GM23338 (cell line): ENCODE measurements around the gene RPH3AL. TPM values are rescaled to one million over a fixed set of nuclear protein-coding genes. Genes with fewer than 3 reads are reported as not detected.

Experiments used
- ATAC-seq: fragments of 200-7000 bp; cut with Tn5 transposase; 3 replicates; pipeline ENCODE4 v1.9.1; 2020
- DNase-seq: peaks from one replicate; pipeline ENCODE4 v3.0.0-alpha.2; 2015; ENCODE audit warnings: low spot score
- H2AFZ ChIP-seq: fragments of 200-600 bp; sonication (generic); 2 replicates; pipeline ENCODE4 v1.8.0; 2016; ENCODE audit warnings: antibody characterized with exemption, mild to moderate bottlenecking, moderate library complexity
- H3F3A ChIP-seq: fragments of 200-600 bp; sonication (generic); replicated peaks from 2 replicates; pipeline ENCODE4 v1.8.0; 2017; ENCODE audit warnings: antibody characterized with exemption, mixed run types, low read depth
- H3K27ac ChIP-seq: fragments of 200-600 bp; sonication (generic); 2 replicates; pipeline ENCODE4 v1.6.1; 2016; ENCODE audit warnings: low read depth
- H3K27me3 ChIP-seq: fragments of 200-600 bp; sonication (generic); 2 replicates; pipeline ENCODE4 v1.8.0; 2016; ENCODE audit warnings: mild to moderate bottlenecking, mixed run types, moderate library complexity; ENCODE audit not compliant: insufficient read depth
- H3K36me3 ChIP-seq: fragments of 200-600 bp; sonication (generic); 2 replicates; pipeline ENCODE4 v1.8.0; 2016; ENCODE audit warnings: mild to moderate bottlenecking; ENCODE audit not compliant: insufficient read depth
- H3K4me1 ChIP-seq: fragments of 200-600 bp; sonication (generic); 2 replicates; pipeline ENCODE4 v1.8.0; 2016; ENCODE audit warnings: mild to moderate bottlenecking, moderate library complexity; ENCODE audit not compliant: insufficient read depth
- H3K4me2 ChIP-seq: fragments of 200-600 bp; sonication (generic); 2 replicates; pipeline ENCODE4 v1.7.1; 2017; ENCODE audit warnings: mixed run types
- H3K4me3 ChIP-seq: fragments of 200-600 bp; sonication (generic); 2 replicates; pipeline ENCODE4 v1.6.1; 2016; ENCODE audit warnings: mixed run types
- H3K79me2 ChIP-seq: fragments of 200-600 bp; sonication (generic); replicated peaks from 2 replicates; pipeline ENCODE4 v1.8.0; 2017; ENCODE audit warnings: mild to moderate bottlenecking; ENCODE audit not compliant: insufficient read depth
- H3K9me2 ChIP-seq: fragments of 200-600 bp; sonication (generic); 2 replicates; pipeline ENCODE4 v1.8.0; 2017; ENCODE audit not compliant: insufficient read depth
- H4K20me1 ChIP-seq: fragments of 200-600 bp; sonication (generic); replicated peaks from 2 replicates; pipeline ENCODE4 v1.8.0; 2017; ENCODE audit warnings: mild to moderate bottlenecking; ENCODE audit not compliant: insufficient read depth
- H3K27ac Mint-ChIP-seq: 2 replicates; pipeline ENCODE4 v1.8.0; 2020; ENCODE audit warnings: inconsistent platforms, mild to moderate bottlenecking, moderate library complexity, mixed read lengths
- H3K27me3 Mint-ChIP-seq: 3 replicates; pipeline ENCODE4 v1.8.0; 2022; ENCODE audit warnings: low read depth, mild to moderate bottlenecking, moderate library complexity, mixed read lengths, inconsistent platforms; ENCODE audit not compliant: insufficient read depth, poor library complexity
- H3K36me3 Mint-ChIP-seq: 3 replicates; pipeline ENCODE4 v1.8.0; 2021; ENCODE audit warnings: low read depth, mild to moderate bottlenecking, inconsistent platforms, moderate library complexity, mixed read lengths
- H3K4me1 Mint-ChIP-seq: 3 replicates; pipeline ENCODE4 v1.8.0; 2020; ENCODE audit warnings: mild to moderate bottlenecking, inconsistent platforms, mixed read lengths
- H3K4me3 Mint-ChIP-seq: 3 replicates; pipeline ENCODE4 v1.8.0; 2021; ENCODE audit warnings: moderate library complexity, mild to moderate bottlenecking, inconsistent platforms, mixed read lengths
- H3K9me3 Mint-ChIP-seq: 3 replicates; pipeline ENCODE4 v1.8.0; 2020; ENCODE audit warnings: moderate library complexity, mild to moderate bottlenecking, inconsistent platforms, mixed read lengths
- CREB1 ChIP-seq: fragments of 250-450 bp; sonication (Bioruptor Pico); IDR thresholded peaks from 2 replicates; pipeline ENCODE4 v1.5.0; 2020; ENCODE audit warnings: low read depth, mild to moderate bottlenecking, moderate library complexity
- ETS1 ChIP-seq: IDR thresholded peaks from 2 replicates; pipeline ENCODE4 v1.6.1; 2016; ENCODE audit warnings: antibody characterized with exemption
- EZH2 ChIP-seq: fragments of 200-600 bp; sonication (generic); IDR thresholded peaks from one replicate; pipeline ENCODE4 v1.8.0; 2017; ENCODE audit warnings: antibody characterized with exemption, mild to moderate bottlenecking, low read depth; ENCODE audit not compliant: unreplicated experiment
- EZH2phosphoT487 ChIP-seq: fragments of 200-600 bp; sonication (generic); IDR thresholded peaks from one replicate; pipeline ENCODE4 v1.8.1; 2018; ENCODE audit warnings: antibody characterized with exemption; ENCODE audit not compliant: unreplicated experiment
- JUNB ChIP-seq: IDR thresholded peaks from one replicate; pipeline ENCODE4 v1.6.1; 2016; ENCODE audit warnings: antibody characterized with exemption; ENCODE audit not compliant: unreplicated experiment
- NANOG ChIP-seq: IDR thresholded peaks from 2 replicates; pipeline ENCODE4 v1.6.1; 2016; ENCODE audit warnings: antibody characterized with exemption, borderline replicate concordance
- POLR2AphosphoS5 ChIP-seq: IDR thresholded peaks from 2 replicates; pipeline ENCODE4 v1.6.1; 2016; ENCODE audit warnings: antibody characterized with exemption, low read depth
- STAT1 ChIP-seq: IDR thresholded peaks from one replicate; pipeline ENCODE4 v1.6.1; 2016; ENCODE audit warnings: antibody characterized with exemption; ENCODE audit not compliant: unreplicated experiment
- ZNF114 ChIP-seq: fragments of 250-450 bp; sonication (Bioruptor Pico); IDR thresholded peaks from 2 replicates; pipeline ENCODE4 v1.5.0; 2020; ENCODE audit warnings: mild to moderate bottlenecking, moderate library complexity
- ZNF331 ChIP-seq: fragments of 250-450 bp; sonication (Bioruptor Pico); IDR thresholded peaks from 2 replicates; pipeline ENCODE4 v1.5.0; 2020; ENCODE audit warnings: low read depth, mild to moderate bottlenecking, moderate library complexity
- polyA plus RNA-seq: library from polyadenylated mRNA; unstranded; fragments of >200 nt; fragmentation: Nextera tagmentation; extraction: Ambion mirVana; gene quantifications from 2 replicates; pipeline ENCODE4 v1.2.1, GENCODE V29; 2016
- total RNA-seq: library from RNA; depleted of rRNA; stranded (reverse); fragments of >200 nt; shearing (Covaris generic); gene quantifications from 2 replicates; pipeline ENCODE4 v1.2.3, GENCODE V29; 2014
- TF ChIP-seq, protein P1 (sequence below): fragments of 250-450 bp; sonication (Bioruptor Pico); IDR thresholded peaks from 2 replicates; pipeline ENCODE4 v1.5.0; 2020; ENCODE audit warnings: mild to moderate bottlenecking, moderate library complexity
- TF ChIP-seq, protein P2 (sequence below): IDR thresholded peaks from one replicate; pipeline ENCODE4 v1.6.1; 2018; ENCODE audit warnings: antibody characterized with exemption; ENCODE audit not compliant: unreplicated experiment
- TF ChIP-seq, protein P3 (sequence below), 2 experiments: fragments of 200-600 bp in 1 of 2; sonication (generic) in 1 of 2; conservative IDR thresholded peaks; 2 replicates each; pipeline versions ENCODE4 v1.5.1 to v1.6.1; 2016 to 2017; ENCODE audit warnings: antibody characterized with exemption in 2 of 2, low read depth in 2 of 2, mild to moderate bottlenecking in 2 of 2, moderate library complexity in 1 of 2

RPH3AL gene
- total and polyA plus RNA-seq, 2 experiments from 2014 or later, result 2.7 to 6.3 TPM

DNA sequence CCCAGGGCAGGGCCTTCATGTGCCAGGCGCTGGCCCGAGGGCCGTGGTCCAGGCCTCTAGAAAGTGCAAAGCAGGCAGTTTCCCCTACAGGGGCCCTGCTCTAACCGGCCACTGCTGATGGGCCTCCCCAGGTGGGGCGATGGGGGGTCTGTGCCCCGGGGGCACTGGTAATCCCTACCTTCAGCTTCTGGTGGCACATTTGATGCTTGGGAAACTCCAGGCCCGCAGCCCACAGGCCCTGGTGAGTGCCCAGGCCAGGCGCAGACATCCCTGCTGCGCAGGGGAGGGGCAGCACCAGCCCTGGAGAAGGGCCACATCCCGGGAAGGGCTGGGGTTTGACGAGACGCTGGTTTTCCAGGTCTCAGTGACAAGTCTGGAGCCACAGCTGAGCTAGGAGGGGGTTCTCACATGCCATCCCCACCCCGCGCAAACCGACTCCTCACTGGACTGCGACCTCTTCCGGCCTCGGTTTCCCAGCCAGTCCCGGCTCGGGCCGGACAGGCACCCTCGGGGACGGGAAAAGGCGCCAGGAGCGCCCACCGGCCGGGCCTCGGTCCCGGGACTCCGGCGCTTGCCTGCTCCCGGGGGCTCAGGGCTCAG, 172.7 kb downstream of the RPH3AL start (continued):
- TF ChIP-seq, protein P1, sequence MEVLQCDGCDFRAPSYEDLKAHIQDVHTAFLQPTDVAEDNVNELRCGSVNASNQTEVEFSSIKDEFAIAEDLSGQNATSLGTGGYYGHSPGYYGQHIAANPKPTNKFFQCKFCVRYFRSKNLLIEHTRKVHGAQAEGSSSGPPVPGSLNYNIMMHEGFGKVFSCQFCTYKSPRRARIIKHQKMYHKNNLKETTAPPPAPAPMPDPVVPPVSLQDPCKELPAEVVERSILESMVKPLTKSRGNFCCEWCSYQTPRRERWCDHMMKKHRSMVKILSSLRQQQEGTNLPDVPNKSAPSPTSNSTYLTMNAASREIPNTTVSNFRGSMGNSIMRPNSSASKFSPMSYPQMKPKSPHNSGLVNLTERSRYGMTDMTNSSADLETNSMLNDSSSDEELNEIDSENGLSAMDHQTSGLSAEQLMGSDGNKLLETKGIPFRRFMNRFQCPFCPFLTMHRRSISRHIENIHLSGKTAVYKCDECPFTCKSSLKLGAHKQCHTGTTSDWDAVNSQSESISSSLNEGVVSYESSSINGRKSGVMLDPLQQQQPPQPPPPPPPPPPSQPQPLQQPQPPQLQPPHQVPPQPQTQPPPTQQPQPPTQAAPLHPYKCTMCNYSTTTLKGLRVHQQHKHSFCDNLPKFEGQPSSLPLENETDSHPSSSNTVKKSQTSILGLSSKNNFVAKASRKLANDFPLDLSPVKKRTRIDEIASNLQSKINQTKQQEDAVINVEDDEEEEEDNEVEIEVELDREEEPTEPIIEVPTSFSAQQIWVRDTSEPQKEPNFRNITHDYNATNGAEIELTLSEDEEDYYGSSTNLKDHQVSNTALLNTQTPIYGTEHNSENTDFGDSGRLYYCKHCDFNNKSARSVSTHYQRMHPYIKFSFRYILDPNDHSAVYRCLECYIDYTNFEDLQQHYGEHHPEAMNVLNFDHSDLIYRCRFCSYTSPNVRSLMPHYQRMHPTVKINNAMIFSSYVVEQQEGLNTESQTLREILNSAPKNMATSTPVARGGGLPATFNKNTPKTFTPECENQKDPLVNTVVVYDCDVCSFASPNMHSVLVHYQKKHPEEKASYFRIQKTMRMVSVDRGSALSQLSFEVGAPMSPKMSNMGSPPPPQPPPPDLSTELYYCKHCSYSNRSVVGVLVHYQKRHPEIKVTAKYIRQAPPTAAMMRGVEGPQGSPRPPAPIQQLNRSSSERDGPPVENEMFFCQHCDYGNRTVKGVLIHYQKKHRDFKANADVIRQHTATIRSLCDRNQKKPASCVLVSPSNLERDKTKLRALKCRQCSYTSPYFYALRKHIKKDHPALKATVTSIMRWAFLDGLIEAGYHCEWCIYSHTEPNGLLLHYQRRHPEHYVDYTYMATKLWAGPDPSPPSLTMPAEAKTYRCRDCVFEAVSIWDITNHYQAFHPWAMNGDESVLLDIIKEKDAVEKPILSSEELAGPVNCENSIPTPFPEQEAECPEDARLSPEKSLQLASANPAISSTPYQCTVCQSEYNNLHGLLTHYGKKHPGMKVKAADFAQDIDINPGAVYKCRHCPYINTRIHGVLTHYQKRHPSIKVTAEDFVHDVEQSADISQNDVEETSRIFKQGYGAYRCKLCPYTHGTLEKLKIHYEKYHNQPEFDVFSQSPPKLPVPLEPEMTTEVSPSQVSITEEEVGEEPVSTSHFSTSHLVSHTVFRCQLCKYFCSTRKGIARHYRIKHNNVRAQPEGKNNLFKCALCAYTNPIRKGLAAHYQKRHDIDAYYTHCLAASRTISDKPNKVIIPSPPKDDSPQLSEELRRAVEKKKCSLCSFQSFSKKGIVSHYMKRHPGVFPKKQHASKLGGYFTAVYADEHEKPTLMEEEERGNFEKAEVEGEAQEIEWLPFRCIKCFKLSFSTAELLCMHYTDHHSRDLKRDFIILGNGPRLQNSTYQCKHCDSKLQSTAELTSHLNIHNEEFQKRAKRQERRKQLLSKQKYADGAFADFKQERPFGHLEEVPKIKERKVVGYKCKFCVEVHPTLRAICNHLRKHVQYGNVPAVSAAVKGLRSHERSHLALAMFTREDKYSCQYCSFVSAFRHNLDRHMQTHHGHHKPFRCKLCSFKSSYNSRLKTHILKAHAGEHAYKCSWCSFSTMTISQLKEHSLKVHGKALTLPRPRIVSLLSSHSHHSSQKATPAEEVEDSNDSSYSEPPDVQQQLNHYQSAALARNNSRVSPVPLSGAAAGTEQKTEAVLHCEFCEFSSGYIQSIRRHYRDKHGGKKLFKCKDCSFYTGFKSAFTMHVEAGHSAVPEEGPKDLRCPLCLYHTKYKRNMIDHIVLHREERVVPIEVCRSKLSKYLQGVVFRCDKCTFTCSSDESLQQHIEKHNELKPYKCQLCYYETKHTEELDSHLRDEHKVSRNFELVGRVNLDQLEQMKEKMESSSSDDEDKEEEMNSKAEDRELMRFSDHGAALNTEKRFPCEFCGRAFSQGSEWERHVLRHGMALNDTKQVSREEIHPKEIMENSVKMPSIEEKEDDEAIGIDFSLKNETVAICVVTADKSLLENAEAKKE (CRISPR knock-in tag), result no peak

GRCh38 chr17:179066-179432, 173.6 kb downstream of the RPH3AL start:
- ATAC-seq (no peak), DNase-seq (no peak)
- no peaks in the 10 kb centered on the region for H3K9me2 ChIP-seq
- Mint-ChIP-seq H3K4me1 (peaks cover 13% of the 10 kb centered on the region), H3K36me3 (no peaks in the 10 kb centered on the region; the same call in 2 of the 3 replicates), H3K27me3 (peaks cover 33% of the 10 kb centered on the region), H3K4me3 (no peak overlapping the region), H3K27ac (no peak overlapping the region), H3K9me3 (no peaks in the 10 kb centered on the region)
- H3K27ac ChIP-seq, result no peak overlapping the region
- no peak overlapping the region for H2AFZ ChIP-seq
- no peaks in the 10 kb centered on the region for H3K36me3 ChIP-seq
- TF ChIP-seq POLR2AphosphoS5, result no peak
- TF ChIP-seq CREB1 (CRISPR knock-in tag), result no peak
- TF ChIP-seq STAT1, result no peak
- TF ChIP-seq JUNB, result no peak
- no peak for TF ChIP-seq NANOG
- TF ChIP-seq ZNF331 (CRISPR knock-in tag), result no peak
- no peak for TF ChIP-seq EZH2
- TF ChIP-seq, protein P2, sequence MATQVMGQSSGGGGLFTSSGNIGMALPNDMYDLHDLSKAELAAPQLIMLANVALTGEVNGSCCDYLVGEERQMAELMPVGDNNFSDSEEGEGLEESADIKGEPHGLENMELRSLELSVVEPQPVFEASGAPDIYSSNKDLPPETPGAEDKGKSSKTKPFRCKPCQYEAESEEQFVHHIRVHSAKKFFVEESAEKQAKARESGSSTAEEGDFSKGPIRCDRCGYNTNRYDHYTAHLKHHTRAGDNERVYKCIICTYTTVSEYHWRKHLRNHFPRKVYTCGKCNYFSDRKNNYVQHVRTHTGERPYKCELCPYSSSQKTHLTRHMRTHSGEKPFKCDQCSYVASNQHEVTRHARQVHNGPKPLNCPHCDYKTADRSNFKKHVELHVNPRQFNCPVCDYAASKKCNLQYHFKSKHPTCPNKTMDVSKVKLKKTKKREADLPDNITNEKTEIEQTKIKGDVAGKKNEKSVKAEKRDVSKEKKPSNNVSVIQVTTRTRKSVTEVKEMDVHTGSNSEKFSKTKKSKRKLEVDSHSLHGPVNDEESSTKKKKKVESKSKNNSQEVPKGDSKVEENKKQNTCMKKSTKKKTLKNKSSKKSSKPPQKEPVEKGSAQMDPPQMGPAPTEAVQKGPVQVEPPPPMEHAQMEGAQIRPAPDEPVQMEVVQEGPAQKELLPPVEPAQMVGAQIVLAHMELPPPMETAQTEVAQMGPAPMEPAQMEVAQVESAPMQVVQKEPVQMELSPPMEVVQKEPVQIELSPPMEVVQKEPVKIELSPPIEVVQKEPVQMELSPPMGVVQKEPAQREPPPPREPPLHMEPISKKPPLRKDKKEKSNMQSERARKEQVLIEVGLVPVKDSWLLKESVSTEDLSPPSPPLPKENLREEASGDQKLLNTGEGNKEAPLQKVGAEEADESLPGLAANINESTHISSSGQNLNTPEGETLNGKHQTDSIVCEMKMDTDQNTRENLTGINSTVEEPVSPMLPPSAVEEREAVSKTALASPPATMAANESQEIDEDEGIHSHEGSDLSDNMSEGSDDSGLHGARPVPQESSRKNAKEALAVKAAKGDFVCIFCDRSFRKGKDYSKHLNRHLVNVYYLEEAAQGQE, result no peak
- TF ChIP-seq ETS1, result no peak
- TF ChIP-seq, protein P3, sequence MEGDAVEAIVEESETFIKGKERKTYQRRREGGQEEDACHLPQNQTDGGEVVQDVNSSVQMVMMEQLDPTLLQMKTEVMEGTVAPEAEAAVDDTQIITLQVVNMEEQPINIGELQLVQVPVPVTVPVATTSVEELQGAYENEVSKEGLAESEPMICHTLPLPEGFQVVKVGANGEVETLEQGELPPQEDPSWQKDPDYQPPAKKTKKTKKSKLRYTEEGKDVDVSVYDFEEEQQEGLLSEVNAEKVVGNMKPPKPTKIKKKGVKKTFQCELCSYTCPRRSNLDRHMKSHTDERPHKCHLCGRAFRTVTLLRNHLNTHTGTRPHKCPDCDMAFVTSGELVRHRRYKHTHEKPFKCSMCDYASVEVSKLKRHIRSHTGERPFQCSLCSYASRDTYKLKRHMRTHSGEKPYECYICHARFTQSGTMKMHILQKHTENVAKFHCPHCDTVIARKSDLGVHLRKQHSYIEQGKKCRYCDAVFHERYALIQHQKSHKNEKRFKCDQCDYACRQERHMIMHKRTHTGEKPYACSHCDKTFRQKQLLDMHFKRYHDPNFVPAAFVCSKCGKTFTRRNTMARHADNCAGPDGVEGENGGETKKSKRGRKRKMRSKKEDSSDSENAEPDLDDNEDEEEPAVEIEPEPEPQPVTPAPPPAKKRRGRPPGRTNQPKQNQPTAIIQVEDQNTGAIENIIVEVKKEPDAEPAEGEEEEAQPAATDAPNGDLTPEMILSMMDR (conservative IDR thresholded peaks at IDR 0.05; ENCODE audit: low read depth in 2 of 2), result no peak
- no peak for TF ChIP-seq ZNF114
- no peak for TF ChIP-seq EZH2phosphoT487
- H3F3A ChIP-seq, result peaks cover 10% of the 10 kb centered on the region; the same call in 1 of the 2 replicates
- H3K4me1 ChIP-seq, result peaks cover 7% of the 10 kb centered on the region
- H3K4me2 ChIP-seq, result no peak overlapping the region
- no peaks in the 10 kb centered on the region for H4K20me1 ChIP-seq
- no peaks in the 10 kb centered on the region for H3K79me2 ChIP-seq
- peaks cover 42% of the 10 kb centered on the region for H3K27me3 ChIP-seq
- no peak overlapping the region for H3K4me3 ChIP-seq
